GM08714 (cell line): ENCODE results near the gene SH3RF3.

Experiments
- H3K4me3 ChIP-seq: fragments of 200-500 bp; sonication (Bioruptor generic); 2 replicates; pipeline ENCODE4 v1.5.1; 2014; ENCODE audit warnings: mild to moderate bottlenecking, low read length, inconsistent platforms
- ZNF274 ChIP-seq: IDR thresholded peaks from 2 replicates; pipeline ENCODE4 v1.6.1; 2012; ENCODE audit warnings: mild to moderate bottlenecking, low read depth, low read length

Gene SH3RF3

GRCh38 chr2:109287413-109287812, 158.4 kb downstream of the SH3RF3 start:
- no peak for TF ChIP-seq ZNF274
- H3K4me3 ChIP-seq: no peak overlapping the region

- H3K4me3 ChIP-seq: no peak overlapping the region
- TF ChIP-seq ZNF274: no peak
These were observed 158.8 kb downstream of the SH3RF3 start for GRCh38 chr2:109287838-109288237.

- TF ChIP-seq ZNF274: no peak
- no peak overlapping the region for H3K4me3 ChIP-seq
These were observed 159.8 kb downstream of the SH3RF3 start for GRCh38 chr2:109288544-109289368.

GRCh38 chr2:109289504-109290222, 160.7 kb downstream of the SH3RF3 start:
- TF ChIP-seq ZNF274: no peak
- no peak overlapping the region for H3K4me3 ChIP-seq

- TF ChIP-seq ZNF274: no peak
- no peak overlapping the region for H3K4me3 ChIP-seq
These were observed 162.1 kb downstream of the SH3RF3 start for GRCh38 chr2:109290887-109291643.

- no peak for TF ChIP-seq ZNF274
- H3K4me3 ChIP-seq: no peak overlapping the region
These were observed 163.4 kb downstream of the SH3RF3 start for GRCh38 chr2:109292386-109292785.

GRCh38 chr2:109293663-109294062, 164.7 kb downstream of the SH3RF3 start:
- TF ChIP-seq ZNF274: no peak
- H3K4me3 ChIP-seq: no peak overlapping the region

- TF ChIP-seq ZNF274: no peak
- no peak overlapping the region for H3K4me3 ChIP-seq
These were observed 165.5 kb downstream of the SH3RF3 start for GRCh38 chr2:109294523-109294922.

- no peak for TF ChIP-seq ZNF274
- H3K4me3 ChIP-seq: no peak overlapping the region
These were observed 166.2 kb downstream of the SH3RF3 start for GRCh38 chr2:109295070-109295780.

GRCh38 chr2:109295781-109296117, 166.7 kb downstream of the SH3RF3 start:
- no peak for TF ChIP-seq ZNF274
- H3K4me3 ChIP-seq: no peak overlapping the region

GRCh38 chr2:109297566-109298490, 168.8 kb downstream of the SH3RF3 start:
- no peak for TF ChIP-seq ZNF274
- no peak overlapping the region for H3K4me3 ChIP-seq

GRCh38 chr2:109298851-109299250, 169.8 kb downstream of the SH3RF3 start:
- no peak overlapping the region for H3K4me3 ChIP-seq
- no peak for TF ChIP-seq ZNF274

GRCh38 chr2:109299536-109299935, 170.5 kb downstream of the SH3RF3 start:
- no peak for TF ChIP-seq ZNF274
- H3K4me3 ChIP-seq: no peak overlapping the region

- no peak for TF ChIP-seq ZNF274
- no peak overlapping the region for H3K4me3 ChIP-seq
These were observed 171.6 kb downstream of the SH3RF3 start for GRCh38 chr2:109300582-109300981.
